Fibroblast of skin of scalp (primary cell): ENCODE data around the gene ZC2HC1C. TPM values are rescaled to one million over a fixed set of nuclear protein-coding genes. Genes with fewer than 3 reads are reported as not detected.
A peak's percentile ranks its signal among the peaks of the same experiment; 100 is the strongest.

Experiments used
- DNase-seq: peaks from one replicate; pipeline ENCODE4 v3.0.0-alpha.2; 2013
- polyA plus RNA-seq, 2 experiments: library from polyadenylated mRNA; unstranded; fragments of 120-200 nt; gene quantifications; one replicate each; pipeline ENCODE4 v1.2.1, GENCODE V29; 2013; ENCODE audit not compliant: insufficient read length in 2 of 2

ZC2HC1C gene
- polyA plus RNA-seq (2013, experiment 1 of 2; ENCODE audit: insufficient read length) = 0.61 TPM
- polyA plus RNA-seq (2013, experiment 2 of 2; ENCODE audit: insufficient read length) = 0.43 TPM

- peak; percentile 79 for DNase-seq
Observed at GRCh38 chr14:75069121-75069810, at the start of gene ZC2HC1C. Gene ZC2HC1C (plus strand): TSS chr14:75069641. CDS start chr14:75070574, 933 bp downstream.

GRCh38 chr14:75022655-75023054 is 46.8 kb upstream of the ZC2HC1C start:
- peak; percentile 15 for DNase-seq

GRCh38 chr14:75023108-75023507 is 46.3 kb upstream of the ZC2HC1C start:
- no peak for DNase-seq

GRCh38 chr14:75025082-75025481 is 44.4 kb upstream of the ZC2HC1C start:
- DNase-seq = no peak

- no peak for DNase-seq
Observed at GRCh38 chr14:75025876-75026275, 43.6 kb upstream of the ZC2HC1C start.

- no peak for DNase-seq
Observed at GRCh38 chr14:75030147-75030546, 39.3 kb upstream of the ZC2HC1C start.

- no peak for DNase-seq
Observed at GRCh38 chr14:75032939-75033338, 36.5 kb upstream of the ZC2HC1C start.

- no peak for DNase-seq
Observed at GRCh38 chr14:75040507-75040906, 28.9 kb upstream of the ZC2HC1C start.

- no peak for DNase-seq
Observed at GRCh38 chr14:75040959-75041358, 28.5 kb upstream of the ZC2HC1C start.

- no peak for DNase-seq
Observed at GRCh38 chr14:75041613-75042012, 27.8 kb upstream of the ZC2HC1C start.

GRCh38 chr14:75042035-75042434 is 27.4 kb upstream of the ZC2HC1C start:
- no peak for DNase-seq

GRCh38 chr14:75044322-75044721 is 25.1 kb upstream of the ZC2HC1C start:
- peak; percentile 50 for DNase-seq

GRCh38 chr14:75044752-75045151 is 24.7 kb upstream of the ZC2HC1C start:
- no peak for DNase-seq

GRCh38 chr14:75046275-75046674 is 23.2 kb upstream of the ZC2HC1C start:
- DNase-seq = no peak

- no peak for DNase-seq
Observed at GRCh38 chr14:75046899-75047298, 22.5 kb upstream of the ZC2HC1C start.

- DNase-seq = no peak
Observed at GRCh38 chr14:75047506-75047905, 21.9 kb upstream of the ZC2HC1C start.

GRCh38 chr14:75048101-75048500 is 21.3 kb upstream of the ZC2HC1C start:
- no peak for DNase-seq

GRCh38 chr14:75049136-75049535 is 20.3 kb upstream of the ZC2HC1C start:
- no peak for DNase-seq

- no peak for DNase-seq
Observed at GRCh38 chr14:75049731-75050201, 19.7 kb upstream of the ZC2HC1C start.

GRCh38 chr14:75050852-75051555 is 18.4 kb upstream of the ZC2HC1C start, which contains the start of gene MLH3:
Gene MLH3 (minus strand): TSS chr14:75051467. CDS start chr14:75049655, 1,812 bp downstream.
- DNase-seq = peak; percentile 83

GRCh38 chr14:75051556-75051899 is 17.9 kb upstream of the ZC2HC1C start:
- DNase-seq = no peak

- no peak for DNase-seq
Observed at GRCh38 chr14:75053396-75054291, 15.8 kb upstream of the ZC2HC1C start.

GRCh38 chr14:75054421-75054820 is 15.0 kb upstream of the ZC2HC1C start:
- DNase-seq = no peak
